ENCODE measurements around the gene E2F6. TPM values are rescaled to one million over a fixed set of nuclear protein-coding genes. Genes with fewer than 3 reads are reported as not detected.

E2F6 gene
- total and polyA plus RNA-seq, 2 of the 13 experiments (the other 11 are each of a cell fraction or from before 2014, with no cell fraction given) = 27.3 to 36.0 TPM

DNA sequence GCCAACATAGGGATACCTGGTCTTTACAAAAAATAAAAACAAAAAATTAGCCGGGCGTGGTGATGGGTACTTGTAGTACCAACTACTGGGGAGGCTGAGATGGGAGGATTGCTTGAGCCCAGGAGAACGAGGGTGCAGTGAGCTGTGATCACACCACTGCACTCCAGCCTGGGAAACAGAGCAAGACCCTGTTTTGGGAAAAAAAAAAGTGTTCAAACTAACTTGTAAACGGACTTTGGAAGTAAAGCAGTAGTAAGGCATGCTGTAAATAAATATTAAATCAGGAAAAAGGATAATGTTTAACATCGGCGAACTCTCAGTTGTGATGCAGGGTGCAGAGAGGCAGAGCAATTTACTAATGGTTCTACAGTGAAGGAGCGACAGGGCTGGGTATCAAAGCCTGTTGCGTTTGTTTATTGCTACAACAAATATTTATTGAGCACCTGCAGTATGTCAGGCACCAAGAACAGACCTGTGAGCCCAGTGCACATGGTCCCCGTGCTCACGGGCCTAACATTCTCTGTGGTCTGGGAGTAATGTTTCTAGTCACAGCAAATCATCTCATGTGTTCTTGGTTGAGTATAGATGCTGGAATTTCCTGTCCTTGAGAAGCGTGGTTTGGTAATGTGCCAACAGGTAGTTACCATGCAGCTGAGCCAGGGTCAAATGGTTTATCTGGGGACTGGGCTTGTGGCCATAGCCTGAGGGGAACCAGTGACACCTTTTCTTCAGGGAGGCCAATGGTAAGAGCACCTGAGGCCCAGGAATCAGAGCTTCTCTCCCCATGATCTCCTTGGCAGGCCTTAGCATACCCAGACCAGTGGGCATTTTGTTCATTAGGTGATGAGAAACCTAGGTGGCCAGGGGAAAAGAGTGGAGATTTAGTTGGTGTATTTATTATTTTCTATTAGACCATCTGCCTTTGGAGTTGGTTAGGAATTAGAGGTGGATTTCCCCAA lies 40.0 kb upstream of the E2F6 start (continued):
- TF ChIP-seq, protein P1, sequence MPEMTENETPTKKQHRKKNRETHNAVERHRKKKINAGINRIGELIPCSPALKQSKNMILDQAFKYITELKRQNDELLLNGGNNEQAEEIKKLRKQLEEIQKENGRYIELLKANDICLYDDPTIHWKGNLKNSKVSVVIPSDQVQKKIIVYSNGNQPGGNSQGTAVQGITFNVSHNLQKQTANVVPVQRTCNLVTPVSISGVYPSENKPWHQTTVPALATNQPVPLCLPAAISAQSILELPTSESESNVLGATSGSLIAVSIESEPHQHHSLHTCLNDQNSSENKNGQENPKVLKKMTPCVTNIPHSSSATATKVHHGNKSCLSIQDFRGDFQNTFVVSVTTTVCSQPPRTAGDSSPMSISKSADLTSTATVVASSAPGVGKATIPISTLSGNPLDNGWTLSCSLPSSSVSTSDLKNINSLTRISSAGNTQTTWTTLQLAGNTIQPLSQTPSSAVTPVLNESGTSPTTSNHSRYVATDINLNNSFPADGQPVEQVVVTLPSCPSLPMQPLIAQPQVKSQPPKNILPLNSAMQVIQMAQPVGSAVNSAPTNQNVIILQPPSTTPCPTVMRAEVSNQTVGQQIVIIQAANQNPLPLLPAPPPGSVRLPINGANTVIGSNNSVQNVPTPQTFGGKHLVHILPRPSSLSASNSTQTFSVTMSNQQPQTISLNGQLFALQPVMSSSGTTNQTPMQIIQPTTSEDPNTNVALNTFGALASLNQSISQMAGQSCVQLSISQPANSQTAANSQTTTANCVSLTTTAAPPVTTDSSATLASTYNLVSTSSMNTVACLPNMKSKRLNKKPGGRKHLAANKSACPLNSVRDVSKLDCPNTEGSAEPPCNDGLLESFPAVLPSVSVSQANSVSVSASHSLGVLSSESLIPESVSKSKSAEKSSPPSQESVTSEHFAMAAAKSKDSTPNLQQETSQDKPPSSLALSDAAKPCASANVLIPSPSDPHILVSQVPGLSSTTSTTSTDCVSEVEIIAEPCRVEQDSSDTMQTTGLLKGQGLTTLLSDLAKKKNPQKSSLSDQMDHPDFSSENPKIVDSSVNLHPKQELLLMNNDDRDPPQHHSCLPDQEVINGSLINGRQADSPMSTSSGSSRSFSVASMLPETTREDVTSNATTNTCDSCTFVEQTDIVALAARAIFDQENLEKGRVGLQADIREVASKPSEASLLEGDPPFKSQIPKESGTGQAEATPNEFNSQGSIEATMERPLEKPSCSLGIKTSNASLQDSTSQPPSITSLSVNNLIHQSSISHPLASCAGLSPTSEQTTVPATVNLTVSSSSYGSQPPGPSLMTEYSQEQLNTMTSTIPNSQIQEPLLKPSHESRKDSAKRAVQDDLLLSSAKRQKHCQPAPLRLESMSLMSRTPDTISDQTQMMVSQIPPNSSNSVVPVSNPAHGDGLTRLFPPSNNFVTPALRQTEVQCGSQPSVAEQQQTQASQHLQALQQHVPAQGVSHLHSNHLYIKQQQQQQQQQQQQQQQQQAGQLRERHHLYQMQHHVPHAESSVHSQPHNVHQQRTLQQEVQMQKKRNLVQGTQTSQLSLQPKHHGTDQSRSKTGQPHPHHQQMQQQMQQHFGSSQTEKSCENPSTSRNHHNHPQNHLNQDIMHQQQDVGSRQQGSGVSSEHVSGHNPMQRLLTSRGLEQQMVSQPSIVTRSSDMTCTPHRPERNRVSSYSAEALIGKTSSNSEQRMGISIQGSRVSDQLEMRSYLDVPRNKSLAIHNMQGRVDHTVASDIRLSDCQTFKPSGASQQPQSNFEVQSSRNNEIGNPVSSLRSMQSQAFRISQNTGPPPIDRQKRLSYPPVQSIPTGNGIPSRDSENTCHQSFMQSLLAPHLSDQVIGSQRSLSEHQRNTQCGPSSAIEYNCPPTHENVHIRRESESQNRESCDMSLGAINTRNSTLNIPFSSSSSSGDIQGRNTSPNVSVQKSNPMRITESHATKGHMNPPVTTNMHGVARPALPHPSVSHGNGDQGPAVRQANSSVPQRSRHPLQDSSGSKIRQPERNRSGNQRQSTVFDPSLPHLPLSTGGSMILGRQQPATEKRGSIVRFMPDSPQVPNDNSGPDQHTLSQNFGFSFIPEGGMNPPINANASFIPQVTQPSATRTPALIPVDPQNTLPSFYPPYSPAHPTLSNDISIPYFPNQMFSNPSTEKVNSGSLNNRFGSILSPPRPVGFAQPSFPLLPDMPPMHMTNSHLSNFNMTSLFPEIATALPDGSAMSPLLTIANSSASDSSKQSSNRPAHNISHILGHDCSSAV (CRISPR knock-in tag; IDR thresholded peaks at IDR 0.05; ENCODE audit: borderline replicate concordance) = no peak
- TF ChIP-seq ZNF564 (CRISPR knock-in tag; IDR thresholded peaks at IDR 0.05) (0 out of 2 replicates have a peak, but pooled peaks have one; percentile 19), RFXANK (CRISPR knock-in tag; IDR thresholded peaks at IDR 0.05) (no peak), ZNF816 (CRISPR knock-in tag; IDR thresholded peaks at IDR 0.05; ENCODE audit: borderline replicate concordance) (peak; percentile 90), ZNF547 (CRISPR knock-in tag; IDR thresholded peaks at IDR 0.05) (peak; percentile 74), ZNF773 (CRISPR knock-in tag; IDR thresholded peaks at IDR 0.05; ENCODE audit: borderline replicate concordance) (no peak), XBP1 (CRISPR knock-in tag; IDR thresholded peaks at IDR 0.05) (no peak), NR1H2 (CRISPR knock-in tag; IDR thresholded peaks at IDR 0.05; ENCODE audit: borderline replicate concordance, low read depth) (no peak), KDM1A (CRISPR knock-in tag; IDR thresholded peaks at IDR 0.05) (peak; percentile 78), REL (CRISPR knock-in tag; conservative IDR thresholded peaks at IDR 0.05) (no peak), RXRA (CRISPR knock-in tag; IDR thresholded peaks at IDR 0.05) (peak; percentile 44), TEAD2 (CRISPR knock-in tag; IDR thresholded peaks at IDR 0.05) (no peak), EED (CRISPR knock-in tag; IDR thresholded peaks at IDR 0.05) (0 out of 2 replicates have a peak, but pooled peaks have one; percentile 10), NFYB (CRISPR knock-in tag; IDR thresholded peaks at IDR 0.05) (peak; percentile 50; the same call in 1 of the 2 replicates), HNRNPLL (IDR thresholded peaks at IDR 0.05; ENCODE audit: low read depth, low read length, poor library complexity, severe bottlenecking) (no peak), KLF16 (CRISPR knock-in tag; IDR thresholded peaks at IDR 0.05) (peak in 1 of 2 experiments; percentile 78; a peak in 2 of 4 replicates)
- TF ChIP-seq, protein P2, sequence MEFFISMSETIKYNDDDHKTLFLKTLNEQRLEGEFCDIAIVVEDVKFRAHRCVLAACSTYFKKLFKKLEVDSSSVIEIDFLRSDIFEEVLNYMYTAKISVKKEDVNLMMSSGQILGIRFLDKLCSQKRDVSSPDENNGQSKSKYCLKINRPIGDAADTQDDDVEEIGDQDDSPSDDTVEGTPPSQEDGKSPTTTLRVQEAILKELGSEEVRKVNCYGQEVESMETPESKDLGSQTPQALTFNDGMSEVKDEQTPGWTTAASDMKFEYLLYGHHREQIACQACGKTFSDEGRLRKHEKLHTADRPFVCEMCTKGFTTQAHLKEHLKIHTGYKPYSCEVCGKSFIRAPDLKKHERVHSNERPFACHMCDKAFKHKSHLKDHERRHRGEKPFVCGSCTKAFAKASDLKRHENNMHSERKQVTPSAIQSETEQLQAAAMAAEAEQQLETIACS (CRISPR knock-in tag; IDR thresholded peaks at IDR 0.05) = no peak
- TF ChIP-seq, protein P3, sequence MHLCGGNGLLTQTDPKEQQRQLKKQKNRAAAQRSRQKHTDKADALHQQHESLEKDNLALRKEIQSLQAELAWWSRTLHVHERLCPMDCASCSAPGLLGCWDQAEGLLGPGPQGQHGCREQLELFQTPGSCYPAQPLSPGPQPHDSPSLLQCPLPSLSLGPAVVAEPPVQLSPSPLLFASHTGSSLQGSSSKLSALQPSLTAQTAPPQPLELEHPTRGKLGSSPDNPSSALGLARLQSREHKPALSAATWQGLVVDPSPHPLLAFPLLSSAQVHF (CRISPR knock-in tag; IDR thresholded peaks at IDR 0.05) = no peak

Measured in HepG2 (cell line).